K562 (cell line): ENCODE results near the gene TCF3. TPM values are rescaled to one million over a fixed set of nuclear protein-coding genes. Genes with fewer than 3 reads are reported as not detected.

ENCODE experiments used
- CAMTA2 ChIP-seq: fragments of 250-450 bp; sonication (Bioruptor Pico); conservative IDR thresholded peaks from 2 replicates; pipeline ENCODE4 v1.5.1; 2022
- CHD4 ChIP-seq: fragments of 200-600 bp; sonication (generic); IDR thresholded peaks from 3 replicates; pipeline ENCODE4 v1.6.1; 2012; ENCODE audit warnings: low read depth, mild to moderate bottlenecking, mixed read lengths, low read length, inconsistent platforms; ENCODE audit not compliant: insufficient read depth, insufficient replicate concordance, poor library complexity, severe bottlenecking
- FOXJ3 ChIP-seq: sonication (generic); formaldehyde crosslinking; IDR thresholded peaks from 2 replicates; pipeline ENCODE4 v1.4.0; 2020; ENCODE audit warnings: mild to moderate bottlenecking, missing genetic modification reagents
- HDAC6 ChIP-seq: IDR thresholded peaks from 2 replicates; pipeline ENCODE4 v1.6.1; 2012; ENCODE audit warnings: low read depth, mild to moderate bottlenecking, control low read depth, inconsistent platforms, low read length, moderate library complexity
- IFI16 ChIP-seq: fragments of 250-450 bp; sonication (Bioruptor Pico); IDR thresholded peaks from 2 replicates; pipeline ENCODE4 v2.1.2; 2022; ENCODE audit warnings: mild to moderate bottlenecking, inconsistent platforms
- KDM2B ChIP-seq: fragments of 250-450 bp; sonication (Bioruptor Pico); IDR thresholded peaks from 2 replicates; pipeline ENCODE4 v1.8.0; 2021; ENCODE audit warnings: mild to moderate bottlenecking, moderate library complexity
- NCOA2 ChIP-seq, 2 experiments: fragments of 450-650 bp; IDR thresholded peaks; 2 replicates each; pipeline ENCODE4 v1.6.1; 2018; ENCODE audit warnings: mild to moderate bottlenecking in 2 of 2, moderate library complexity in 1 of 2; ENCODE audit not compliant: partially characterized antibody in 2 of 2
- NFATC3 ChIP-seq: fragments of 450-650 bp; IDR thresholded peaks from 2 replicates; pipeline ENCODE4 v1.6.1; 2017; ENCODE audit warnings: mild to moderate bottlenecking
- NR4A1 ChIP-seq, 2 experiments: fragments of 250-450 bp in 1 of 2; fragments of 450-650 bp in 1 of 2; sonication (Bioruptor Pico) in 1 of 2; IDR thresholded peaks; 2 replicates each; pipeline versions ENCODE4 v1.4.0 to v1.6.1; 2016 to 2020; ENCODE audit warnings: mild to moderate bottlenecking in 2 of 2, missing compliant biosample characterization in 1 of 2, missing genetic modification characterization in 1 of 2, moderate library complexity in 1 of 2
- RAD51 ChIP-seq: fragments of 450-650 bp; IDR thresholded peaks from 2 replicates; pipeline ENCODE4 v1.7.1; 2016; ENCODE audit warnings: low read depth, mild to moderate bottlenecking, borderline replicate concordance
- RFX1 ChIP-seq: fragments of 450-650 bp; IDR thresholded peaks from 2 replicates; pipeline ENCODE4 v1.6.1; 2016; ENCODE audit warnings: mild to moderate bottlenecking, moderate library complexity
- SIN3A ChIP-seq, 2 experiments: fragments of 150-350 bp in 1 of 2; IDR thresholded peaks; 2 replicates each; pipeline ENCODE4 v1.6.1; 2011 to 2016; ENCODE audit warnings: borderline replicate concordance in 2 of 2, low read depth in 2 of 2, low read length in 2 of 2, mild to moderate bottlenecking in 2 of 2, moderate library complexity in 2 of 2; ENCODE audit not compliant: control insufficient read depth in 1 of 2
- SIX5 ChIP-seq, 2 experiments: IDR thresholded peaks; 2 replicates each; pipeline ENCODE4 v1.6.1; 2011; ENCODE audit warnings: low read length in 2 of 2, borderline replicate concordance in 1 of 2, low read depth in 1 of 2, mild to moderate bottlenecking in 1 of 2, moderate library complexity in 1 of 2; ENCODE audit not compliant: insufficient read depth in 1 of 2
- SREBF2 ChIP-seq: sonication (generic); formaldehyde crosslinking; IDR thresholded peaks from 2 replicates; pipeline ENCODE4 v1.4.0; 2020; ENCODE audit warnings: mild to moderate bottlenecking, missing genetic modification reagents
- TAF15 ChIP-seq: fragments of 200-400 bp; formaldehyde crosslinking; IDR thresholded peaks from 2 replicates; pipeline ENCODE4 v1.6.1; 2017; ENCODE audit warnings: mild to moderate bottlenecking, low read depth, low read length, moderate library complexity
- TRIM24 ChIP-seq, 2 experiments: fragments of 450-650 bp; IDR thresholded peaks; 2 replicates each; pipeline ENCODE4 v1.6.1; 2016
- ZBTB17 ChIP-seq: fragments of 450-650 bp; formaldehyde crosslinking; IDR thresholded peaks from 2 replicates; pipeline ENCODE4 v1.4.0; 2020; ENCODE audit warnings: mild to moderate bottlenecking
- ZNF217 ChIP-seq: sonication (generic); formaldehyde crosslinking; IDR thresholded peaks from 2 replicates; pipeline ENCODE4 v1.8.0; 2022; ENCODE audit warnings: mild to moderate bottlenecking, missing genetic modification reagents
- ZNF445 ChIP-seq: fragments of 250-450 bp; sonication (Bioruptor Pico); IDR thresholded peaks from 2 replicates; pipeline ENCODE4 v1.4.0; 2020; ENCODE audit warnings: low read depth, mild to moderate bottlenecking, moderate library complexity
- ZNF584 ChIP-seq: fragments of 200-800 bp; sonication (Bioruptor generic); IDR thresholded peaks from 2 replicates; pipeline ENCODE4 v1.6.1; 2016; ENCODE audit warnings: low read depth, mild to moderate bottlenecking, missing genetic modification characterization, missing compliant biosample characterization
- ZNF717 ChIP-seq: fragments of 250-450 bp; sonication (Bioruptor Pico); IDR thresholded peaks from 2 replicates; pipeline ENCODE4 v1.5.0; 2021
- polyA plus RNA-seq, 8 experiments: library from polyadenylated mRNA; depleted of rRNA in 4 of 8; stranded (reverse) in 5 of 8; unstranded in 3 of 8; fragments of >200 nt; fragmentation: Nextera tagmentation in 2 of 8; fragmentation: Illumina TruSeq in 1 of 8; extraction: Ambion mirVana in 2 of 8; extraction: Trizol in 1 of 8; gene quantifications; 2 replicates each; pipeline versions ENCODE4 v1.2.1 to v1.2.3, GENCODE V29; 2011 to 2014; ENCODE audit warnings: inconsistent platforms in 1 of 8, missing spikeins in 1 of 8
- total RNA-seq, 7 experiments: library from RNA; depleted of rRNA in 6 of 7; stranded (reverse); fragments of >200 nt in 6 of 7; fragmentation: Illumina TruSeq in 2 of 7; extraction: Trizol in 2 of 7; gene quantifications; 2 replicates each; pipeline versions ENCODE4 v1.2.1 to v1.2.3, GENCODE V29; 2011 to 2021; ENCODE audit warnings: low replicate concordance in 1 of 7
- TF ChIP-seq, protein P1 (sequence below): fragments of 150-350 bp; IDR thresholded peaks from 2 replicates; pipeline ENCODE4 v1.6.1; 2014; ENCODE audit warnings: low read depth, mild to moderate bottlenecking, low read length, borderline replicate concordance
- TF ChIP-seq, protein P2 (sequence below): fragments of 450-650 bp; IDR thresholded peaks from 2 replicates; pipeline ENCODE4 v1.6.1; 2016; ENCODE audit warnings: missing biosample characterization, missing genetic modification characterization

The TCF3 gene
- total and polyA plus RNA-seq, 9 of the 15 experiments (the other 6 are each of a cell fraction or from before 2014, with no cell fraction given) = 5.6 to 259 (median 84.0) TPM

DNA sequence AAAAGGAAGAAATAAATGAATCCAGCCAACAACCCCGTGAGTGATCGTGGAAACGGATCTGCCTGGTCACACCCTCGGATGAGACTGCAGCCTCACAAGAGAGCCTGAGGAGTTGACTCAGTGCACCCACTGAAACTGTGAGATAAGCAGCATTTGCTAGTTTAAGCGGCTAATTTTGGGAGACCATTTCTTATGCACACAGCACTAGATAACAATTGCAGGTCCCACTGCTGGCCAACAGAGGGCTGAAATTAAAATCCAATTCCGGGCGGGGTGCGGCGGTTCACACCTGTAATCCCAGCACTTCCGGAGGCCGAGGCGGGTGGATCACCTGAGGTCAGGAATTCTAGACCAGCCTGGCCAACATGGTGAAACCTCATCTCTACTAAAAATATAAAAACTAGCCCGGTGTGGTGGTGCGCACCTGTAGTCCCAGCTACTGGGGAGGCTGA lies 50.8 kb downstream of the TCF3 start (continued):
- TF ChIP-seq SIN3A (IDR thresholded peaks at IDR 0.05; ENCODE audit: borderline replicate concordance in 2 of 2, control insufficient read depth in 1 of 2, low read depth in 2 of 2, low read length in 2 of 2) (no peak), IFI16 (CRISPR knock-in tag) (no peak), ZBTB17 (no peak), SIX5 (IDR thresholded peaks at IDR 0.05; ENCODE audit: borderline replicate concordance in 1 of 2, insufficient read depth in 1 of 2, low read depth in 1 of 2, low read length in 2 of 2) (no peak), TRIM24 (IDR thresholded peaks at IDR 0.05) (peak; percentile 35 to 56; a peak in 3 of 4 replicates), NCOA2 (IDR thresholded peaks at IDR 0.05; ENCODE audit: partially characterized antibody in 2 of 2) (no peak), SREBF2 (CRISPR knock-in tag) (no peak), CHD4 (no peak), FOXJ3 (CRISPR knock-in tag) (no peak), NFATC3 (no peak), CAMTA2 (CRISPR knock-in tag) (no peak), RAD51 (no peak), ZNF584 (CRISPR knock-in tag) (no peak), NR4A1 (CRISPR knock-in tag; IDR thresholded peaks at IDR 0.05) (no peak), NR4A1 (tag; IDR thresholded peaks at IDR 0.05) (no peak), KDM2B (CRISPR knock-in tag) (no peak), ZNF217 (CRISPR knock-in tag) (no peak), ZNF717 (CRISPR knock-in tag) (no peak), HDAC6 (no peak), RFX1 (no peak), TAF15 (no peak), ZNF445 (CRISPR knock-in tag) (no peak)
- TF ChIP-seq, protein P1, sequence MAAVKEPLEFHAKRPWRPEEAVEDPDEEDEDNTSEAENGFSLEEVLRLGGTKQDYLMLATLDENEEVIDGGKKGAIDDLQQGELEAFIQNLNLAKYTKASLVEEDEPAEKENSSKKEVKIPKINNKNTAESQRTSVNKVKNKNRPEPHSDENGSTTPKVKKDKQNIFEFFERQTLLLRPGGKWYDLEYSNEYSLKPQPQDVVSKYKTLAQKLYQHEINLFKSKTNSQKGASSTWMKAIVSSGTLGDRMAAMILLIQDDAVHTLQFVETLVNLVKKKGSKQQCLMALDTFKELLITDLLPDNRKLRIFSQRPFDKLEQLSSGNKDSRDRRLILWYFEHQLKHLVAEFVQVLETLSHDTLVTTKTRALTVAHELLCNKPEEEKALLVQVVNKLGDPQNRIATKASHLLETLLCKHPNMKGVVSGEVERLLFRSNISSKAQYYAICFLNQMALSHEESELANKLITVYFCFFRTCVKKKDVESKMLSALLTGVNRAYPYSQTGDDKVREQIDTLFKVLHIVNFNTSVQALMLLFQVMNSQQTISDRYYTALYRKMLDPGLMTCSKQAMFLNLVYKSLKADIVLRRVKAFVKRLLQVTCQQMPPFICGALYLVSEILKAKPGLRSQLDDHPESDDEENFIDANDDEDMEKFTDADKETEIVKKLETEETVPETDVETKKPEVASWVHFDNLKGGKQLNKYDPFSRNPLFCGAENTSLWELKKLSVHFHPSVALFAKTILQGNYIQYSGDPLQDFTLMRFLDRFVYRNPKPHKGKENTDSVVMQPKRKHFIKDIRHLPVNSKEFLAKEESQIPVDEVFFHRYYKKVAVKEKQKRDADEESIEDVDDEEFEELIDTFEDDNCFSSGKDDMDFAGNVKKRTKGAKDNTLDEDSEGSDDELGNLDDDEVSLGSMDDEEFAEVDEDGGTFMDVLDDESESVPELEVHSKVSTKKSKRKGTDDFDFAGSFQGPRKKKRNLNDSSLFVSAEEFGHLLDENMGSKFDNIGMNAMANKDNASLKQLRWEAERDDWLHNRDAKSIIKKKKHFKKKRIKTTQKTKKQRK = no peak
- TF ChIP-seq, protein P2, sequence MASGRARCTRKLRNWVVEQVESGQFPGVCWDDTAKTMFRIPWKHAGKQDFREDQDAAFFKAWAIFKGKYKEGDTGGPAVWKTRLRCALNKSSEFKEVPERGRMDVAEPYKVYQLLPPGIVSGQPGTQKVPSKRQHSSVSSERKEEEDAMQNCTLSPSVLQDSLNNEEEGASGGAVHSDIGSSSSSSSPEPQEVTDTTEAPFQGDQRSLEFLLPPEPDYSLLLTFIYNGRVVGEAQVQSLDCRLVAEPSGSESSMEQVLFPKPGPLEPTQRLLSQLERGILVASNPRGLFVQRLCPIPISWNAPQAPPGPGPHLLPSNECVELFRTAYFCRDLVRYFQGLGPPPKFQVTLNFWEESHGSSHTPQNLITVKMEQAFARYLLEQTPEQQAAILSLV (tag) = no peak
